SK-N-SH treated with all-trans-retinoic acid at 6 μM for 48 hours (cell line): ENCODE data around the gene EXOC4.

Experiments
- ARNTL ChIP-seq: fragments of 450-650 bp; formaldehyde crosslinking; IDR thresholded peaks from 2 replicates; pipeline ENCODE4 v1.5.0; 2020; ENCODE audit warnings: low read depth, mild to moderate bottlenecking, moderate library complexity, borderline replicate concordance
- BACH2 ChIP-seq: fragments of 250-450 bp; sonication (Bioruptor Pico); IDR thresholded peaks from 2 replicates; pipeline ENCODE4 v1.9.0; 2021; ENCODE audit warnings: mild to moderate bottlenecking, borderline replicate concordance
- CREB5 ChIP-seq: fragments of 250-450 bp; sonication (Bioruptor Pico); IDR thresholded peaks from 2 replicates; pipeline ENCODE4 v1.5.1; 2020; ENCODE audit warnings: low read depth, mild to moderate bottlenecking, moderate library complexity
- CSDC2 ChIP-seq: fragments of 250-450 bp; sonication (Bioruptor Pico); IDR thresholded peaks from 2 replicates; pipeline ENCODE4 v1.5.0; 2020; ENCODE audit warnings: mild to moderate bottlenecking, moderate library complexity
- ESRRG ChIP-seq: fragments of 250-450 bp; sonication (Bioruptor Pico); IDR thresholded peaks from 2 replicates; pipeline ENCODE4 v1.6.1; 2021; ENCODE audit warnings: mild to moderate bottlenecking
- OSR1 ChIP-seq: fragments of 250-450 bp; sonication (Bioruptor Pico); IDR thresholded peaks from 2 replicates; pipeline ENCODE4 v1.8.0; 2022; ENCODE audit warnings: moderate library complexity, mild to moderate bottlenecking, inconsistent platforms
- SNAI2 ChIP-seq: fragments of 250-450 bp; sonication (Bioruptor Pico); IDR thresholded peaks from 2 replicates; pipeline ENCODE4 v1.5.0; 2020; ENCODE audit warnings: mild to moderate bottlenecking, moderate library complexity
- ZC3H10 ChIP-seq: fragments of 250-450 bp; sonication (Bioruptor Pico); IDR thresholded peaks from 2 replicates; pipeline ENCODE4 v1.5.1; 2021; ENCODE audit warnings: mild to moderate bottlenecking, moderate library complexity
- ZFP30 ChIP-seq: fragments of 450-650 bp; formaldehyde crosslinking; IDR thresholded peaks from 2 replicates; pipeline ENCODE4 v1.5.0; 2022; ENCODE audit warnings: mild to moderate bottlenecking, moderate library complexity
- ZNF565 ChIP-seq: fragments of 450-650 bp; formaldehyde crosslinking; conservative IDR thresholded peaks from 2 replicates; pipeline ENCODE4 v1.5.0; 2020; ENCODE audit warnings: low read depth, mild to moderate bottlenecking, moderate library complexity
- TF ChIP-seq, protein P1 (sequence below): fragments of 250-450 bp; sonication (Bioruptor Pico); IDR thresholded peaks from 2 replicates; pipeline ENCODE4 v1.8.0; 2020; ENCODE audit warnings: mild to moderate bottlenecking, moderate library complexity, borderline replicate concordance
- TF ChIP-seq, protein P2 (sequence below): fragments of 250-450 bp; sonication (Bioruptor Pico); IDR thresholded peaks from 2 replicates; pipeline ENCODE4 v1.5.0; 2020; ENCODE audit warnings: mild to moderate bottlenecking, moderate library complexity

DNA sequence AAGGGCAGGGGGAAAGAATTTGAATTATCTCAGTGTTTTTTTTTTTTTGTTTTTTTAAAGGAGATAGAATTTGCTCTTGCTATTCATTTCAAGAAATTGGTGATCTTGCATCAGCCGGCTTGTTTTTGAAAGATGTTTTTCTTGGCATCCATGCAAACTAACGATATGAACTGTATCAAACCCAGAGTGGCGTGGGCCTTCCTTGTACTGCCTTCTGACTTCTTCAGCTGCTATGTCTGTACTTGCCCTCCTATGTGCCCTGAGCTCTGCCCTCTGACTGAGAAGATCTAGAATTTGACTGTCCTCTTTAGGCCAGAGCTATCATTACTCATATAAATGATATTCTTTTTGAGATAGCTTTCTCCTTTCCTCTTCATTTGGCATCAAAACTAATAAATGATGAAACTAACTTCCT lies 183.1 kb downstream of the EXOC4 start:
- TF ChIP-seq CREB5 (CRISPR knock-in tag) (no peak), ZFP30 (no peak), OSR1 (CRISPR knock-in tag) (no peak), ZNF565 (CRISPR knock-in tag) (no peak), ESRRG (CRISPR knock-in tag) (no peak), CSDC2 (CRISPR knock-in tag) (no peak), ARNTL (no peak), BACH2 (no peak), ZC3H10 (CRISPR knock-in tag) (no peak), SNAI2 (CRISPR knock-in tag) (no peak)
- TF ChIP-seq, protein P1, sequence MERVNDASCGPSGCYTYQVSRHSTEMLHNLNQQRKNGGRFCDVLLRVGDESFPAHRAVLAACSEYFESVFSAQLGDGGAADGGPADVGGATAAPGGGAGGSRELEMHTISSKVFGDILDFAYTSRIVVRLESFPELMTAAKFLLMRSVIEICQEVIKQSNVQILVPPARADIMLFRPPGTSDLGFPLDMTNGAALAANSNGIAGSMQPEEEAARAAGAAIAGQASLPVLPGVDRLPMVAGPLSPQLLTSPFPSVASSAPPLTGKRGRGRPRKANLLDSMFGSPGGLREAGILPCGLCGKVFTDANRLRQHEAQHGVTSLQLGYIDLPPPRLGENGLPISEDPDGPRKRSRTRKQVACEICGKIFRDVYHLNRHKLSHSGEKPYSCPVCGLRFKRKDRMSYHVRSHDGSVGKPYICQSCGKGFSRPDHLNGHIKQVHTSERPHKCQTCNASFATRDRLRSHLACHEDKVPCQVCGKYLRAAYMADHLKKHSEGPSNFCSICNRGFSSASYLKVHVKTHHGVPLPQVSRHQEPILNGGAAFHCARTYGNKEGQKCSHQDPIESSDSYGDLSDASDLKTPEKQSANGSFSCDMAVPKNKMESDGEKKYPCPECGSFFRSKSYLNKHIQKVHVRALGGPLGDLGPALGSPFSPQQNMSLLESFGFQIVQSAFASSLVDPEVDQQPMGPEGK (CRISPR knock-in tag): no peak
- TF ChIP-seq, protein P2, sequence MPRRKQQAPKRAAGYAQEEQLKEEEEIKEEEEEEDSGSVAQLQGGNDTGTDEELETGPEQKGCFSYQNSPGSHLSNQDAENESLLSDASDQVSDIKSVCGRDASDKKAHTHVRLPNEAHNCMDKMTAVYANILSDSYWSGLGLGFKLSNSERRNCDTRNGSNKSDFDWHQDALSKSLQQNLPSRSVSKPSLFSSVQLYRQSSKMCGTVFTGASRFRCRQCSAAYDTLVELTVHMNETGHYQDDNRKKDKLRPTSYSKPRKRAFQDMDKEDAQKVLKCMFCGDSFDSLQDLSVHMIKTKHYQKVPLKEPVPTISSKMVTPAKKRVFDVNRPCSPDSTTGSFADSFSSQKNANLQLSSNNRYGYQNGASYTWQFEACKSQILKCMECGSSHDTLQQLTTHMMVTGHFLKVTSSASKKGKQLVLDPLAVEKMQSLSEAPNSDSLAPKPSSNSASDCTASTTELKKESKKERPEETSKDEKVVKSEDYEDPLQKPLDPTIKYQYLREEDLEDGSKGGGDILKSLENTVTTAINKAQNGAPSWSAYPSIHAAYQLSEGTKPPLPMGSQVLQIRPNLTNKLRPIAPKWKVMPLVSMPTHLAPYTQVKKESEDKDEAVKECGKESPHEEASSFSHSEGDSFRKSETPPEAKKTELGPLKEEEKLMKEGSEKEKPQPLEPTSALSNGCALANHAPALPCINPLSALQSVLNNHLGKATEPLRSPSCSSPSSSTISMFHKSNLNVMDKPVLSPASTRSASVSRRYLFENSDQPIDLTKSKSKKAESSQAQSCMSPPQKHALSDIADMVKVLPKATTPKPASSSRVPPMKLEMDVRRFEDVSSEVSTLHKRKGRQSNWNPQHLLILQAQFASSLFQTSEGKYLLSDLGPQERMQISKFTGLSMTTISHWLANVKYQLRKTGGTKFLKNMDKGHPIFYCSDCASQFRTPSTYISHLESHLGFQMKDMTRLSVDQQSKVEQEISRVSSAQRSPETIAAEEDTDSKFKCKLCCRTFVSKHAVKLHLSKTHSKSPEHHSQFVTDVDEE (CRISPR knock-in tag): no peak
